GM23338 (cell line): ENCODE measurements around the gene TMPRSS9. TPM values are rescaled to one million over a fixed set of nuclear protein-coding genes. Genes with fewer than 3 reads are reported as not detected.

Experiments used
- ATAC-seq: fragments of 200-7000 bp; cut with Tn5 transposase; 3 replicates; pipeline ENCODE4 v1.9.1; 2020
- DNase-seq: peaks from one replicate; pipeline ENCODE4 v3.0.0-alpha.2; 2015; ENCODE audit warnings: low spot score
- H2AFZ ChIP-seq: fragments of 200-600 bp; sonication (generic); 2 replicates; pipeline ENCODE4 v1.8.0; 2016; ENCODE audit warnings: antibody characterized with exemption, mild to moderate bottlenecking, moderate library complexity
- H3F3A ChIP-seq: fragments of 200-600 bp; sonication (generic); replicated peaks from 2 replicates; pipeline ENCODE4 v1.8.0; 2017; ENCODE audit warnings: antibody characterized with exemption, mixed run types, low read depth
- H3K27ac ChIP-seq: fragments of 200-600 bp; sonication (generic); 2 replicates; pipeline ENCODE4 v1.6.1; 2016; ENCODE audit warnings: low read depth
- H3K27me3 ChIP-seq: fragments of 200-600 bp; sonication (generic); 2 replicates; pipeline ENCODE4 v1.8.0; 2016; ENCODE audit warnings: mild to moderate bottlenecking, mixed run types, moderate library complexity; ENCODE audit not compliant: insufficient read depth
- H3K36me3 ChIP-seq: fragments of 200-600 bp; sonication (generic); 2 replicates; pipeline ENCODE4 v1.8.0; 2016; ENCODE audit warnings: mild to moderate bottlenecking; ENCODE audit not compliant: insufficient read depth
- H3K4me1 ChIP-seq: fragments of 200-600 bp; sonication (generic); 2 replicates; pipeline ENCODE4 v1.8.0; 2016; ENCODE audit warnings: mild to moderate bottlenecking, moderate library complexity; ENCODE audit not compliant: insufficient read depth
- H3K4me2 ChIP-seq: fragments of 200-600 bp; sonication (generic); 2 replicates; pipeline ENCODE4 v1.7.1; 2017; ENCODE audit warnings: mixed run types
- H3K4me3 ChIP-seq: fragments of 200-600 bp; sonication (generic); 2 replicates; pipeline ENCODE4 v1.6.1; 2016; ENCODE audit warnings: mixed run types
- H3K79me2 ChIP-seq: fragments of 200-600 bp; sonication (generic); replicated peaks from 2 replicates; pipeline ENCODE4 v1.8.0; 2017; ENCODE audit warnings: mild to moderate bottlenecking; ENCODE audit not compliant: insufficient read depth
- H3K9me2 ChIP-seq: fragments of 200-600 bp; sonication (generic); 2 replicates; pipeline ENCODE4 v1.8.0; 2017; ENCODE audit not compliant: insufficient read depth
- H4K20me1 ChIP-seq: fragments of 200-600 bp; sonication (generic); replicated peaks from 2 replicates; pipeline ENCODE4 v1.8.0; 2017; ENCODE audit warnings: mild to moderate bottlenecking; ENCODE audit not compliant: insufficient read depth
- H3K27ac Mint-ChIP-seq: 2 replicates; pipeline ENCODE4 v1.8.0; 2020; ENCODE audit warnings: inconsistent platforms, mild to moderate bottlenecking, moderate library complexity, mixed read lengths
- H3K27me3 Mint-ChIP-seq: 3 replicates; pipeline ENCODE4 v1.8.0; 2022; ENCODE audit warnings: low read depth, mild to moderate bottlenecking, moderate library complexity, mixed read lengths, inconsistent platforms; ENCODE audit not compliant: insufficient read depth, poor library complexity
- H3K36me3 Mint-ChIP-seq: 3 replicates; pipeline ENCODE4 v1.8.0; 2021; ENCODE audit warnings: low read depth, mild to moderate bottlenecking, inconsistent platforms, moderate library complexity, mixed read lengths
- H3K4me1 Mint-ChIP-seq: 3 replicates; pipeline ENCODE4 v1.8.0; 2020; ENCODE audit warnings: mild to moderate bottlenecking, inconsistent platforms, mixed read lengths
- H3K4me3 Mint-ChIP-seq: 3 replicates; pipeline ENCODE4 v1.8.0; 2021; ENCODE audit warnings: moderate library complexity, mild to moderate bottlenecking, inconsistent platforms, mixed read lengths
- H3K9me3 Mint-ChIP-seq: 3 replicates; pipeline ENCODE4 v1.8.0; 2020; ENCODE audit warnings: moderate library complexity, mild to moderate bottlenecking, inconsistent platforms, mixed read lengths
- CREB1 ChIP-seq: fragments of 250-450 bp; sonication (Bioruptor Pico); IDR thresholded peaks from 2 replicates; pipeline ENCODE4 v1.5.0; 2020; ENCODE audit warnings: low read depth, mild to moderate bottlenecking, moderate library complexity
- EZH2phosphoT487 ChIP-seq: fragments of 200-600 bp; sonication (generic); IDR thresholded peaks from one replicate; pipeline ENCODE4 v1.8.1; 2018; ENCODE audit warnings: antibody characterized with exemption; ENCODE audit not compliant: unreplicated experiment
- STAT1 ChIP-seq: IDR thresholded peaks from one replicate; pipeline ENCODE4 v1.6.1; 2016; ENCODE audit warnings: antibody characterized with exemption; ENCODE audit not compliant: unreplicated experiment
- ZNF114 ChIP-seq: fragments of 250-450 bp; sonication (Bioruptor Pico); IDR thresholded peaks from 2 replicates; pipeline ENCODE4 v1.5.0; 2020; ENCODE audit warnings: mild to moderate bottlenecking, moderate library complexity
- ZNF331 ChIP-seq: fragments of 250-450 bp; sonication (Bioruptor Pico); IDR thresholded peaks from 2 replicates; pipeline ENCODE4 v1.5.0; 2020; ENCODE audit warnings: low read depth, mild to moderate bottlenecking, moderate library complexity
- polyA plus RNA-seq: library from polyadenylated mRNA; unstranded; fragments of >200 nt; fragmentation: Nextera tagmentation; extraction: Ambion mirVana; gene quantifications from 2 replicates; pipeline ENCODE4 v1.2.1, GENCODE V29; 2016
- total RNA-seq: library from RNA; depleted of rRNA; stranded (reverse); fragments of >200 nt; shearing (Covaris generic); gene quantifications from 2 replicates; pipeline ENCODE4 v1.2.3, GENCODE V29; 2014
- TF ChIP-seq, protein P1 (sequence below): fragments of 250-450 bp; sonication (Bioruptor Pico); IDR thresholded peaks from 2 replicates; pipeline ENCODE4 v1.5.0; 2020; ENCODE audit warnings: mild to moderate bottlenecking, moderate library complexity
- TF ChIP-seq, protein P2 (sequence below), 2 experiments: fragments of 200-600 bp in 1 of 2; sonication (generic) in 1 of 2; conservative IDR thresholded peaks; 2 replicates each; pipeline versions ENCODE4 v1.5.1 to v1.6.1; 2016 to 2017; ENCODE audit warnings: antibody characterized with exemption in 2 of 2, low read depth in 2 of 2, mild to moderate bottlenecking in 2 of 2, moderate library complexity in 1 of 2
- TF ChIP-seq, protein P3 (sequence below): IDR thresholded peaks from 2 replicates; pipeline ENCODE4 v1.6.1; 2016; ENCODE audit warnings: antibody characterized with exemption

Gene TMPRSS9
- total and polyA plus RNA-seq, 2 experiments from 2014 or later = 0.05 to 0.28 TPM

DNA sequence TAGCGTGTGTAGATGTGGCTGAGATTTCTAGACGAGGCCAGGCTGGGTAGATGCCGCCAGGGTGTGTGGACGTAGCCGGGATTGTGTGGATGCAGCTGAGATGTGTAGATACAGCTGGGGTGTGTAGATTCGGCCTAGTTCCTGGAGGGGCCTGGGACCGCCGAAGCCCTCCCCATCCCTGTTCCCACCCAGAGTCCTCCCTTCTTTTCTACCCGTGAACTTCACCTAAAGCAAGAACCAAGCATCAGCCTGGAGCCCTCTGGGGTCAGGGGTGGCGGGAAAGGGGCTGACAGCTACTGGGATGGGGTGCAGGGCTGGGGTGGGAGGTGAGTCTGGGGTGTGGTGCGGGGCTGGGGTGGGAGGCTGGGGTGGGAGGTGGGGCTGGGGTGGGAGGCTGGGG, 768 bp downstream of the TMPRSS9 start:
- peaks cover 12% of the 10 kb centered on the region for H3K27me3 Mint-ChIP-seq
- H3K27ac ChIP-seq = no peak overlapping the region
- ATAC-seq = peak; percentile 5; the same call in 1 of the 3 replicates
- H3K27ac Mint-ChIP-seq = no peak overlapping the region
- H4K20me1 ChIP-seq = no peaks in the 10 kb centered on the region
- no peaks in the 10 kb centered on the region for H3K36me3 ChIP-seq
- no peak overlapping the region for H3K4me3 ChIP-seq
- no peak for TF ChIP-seq ZNF114 (CRISPR knock-in tag)
- TF ChIP-seq, protein P1, sequence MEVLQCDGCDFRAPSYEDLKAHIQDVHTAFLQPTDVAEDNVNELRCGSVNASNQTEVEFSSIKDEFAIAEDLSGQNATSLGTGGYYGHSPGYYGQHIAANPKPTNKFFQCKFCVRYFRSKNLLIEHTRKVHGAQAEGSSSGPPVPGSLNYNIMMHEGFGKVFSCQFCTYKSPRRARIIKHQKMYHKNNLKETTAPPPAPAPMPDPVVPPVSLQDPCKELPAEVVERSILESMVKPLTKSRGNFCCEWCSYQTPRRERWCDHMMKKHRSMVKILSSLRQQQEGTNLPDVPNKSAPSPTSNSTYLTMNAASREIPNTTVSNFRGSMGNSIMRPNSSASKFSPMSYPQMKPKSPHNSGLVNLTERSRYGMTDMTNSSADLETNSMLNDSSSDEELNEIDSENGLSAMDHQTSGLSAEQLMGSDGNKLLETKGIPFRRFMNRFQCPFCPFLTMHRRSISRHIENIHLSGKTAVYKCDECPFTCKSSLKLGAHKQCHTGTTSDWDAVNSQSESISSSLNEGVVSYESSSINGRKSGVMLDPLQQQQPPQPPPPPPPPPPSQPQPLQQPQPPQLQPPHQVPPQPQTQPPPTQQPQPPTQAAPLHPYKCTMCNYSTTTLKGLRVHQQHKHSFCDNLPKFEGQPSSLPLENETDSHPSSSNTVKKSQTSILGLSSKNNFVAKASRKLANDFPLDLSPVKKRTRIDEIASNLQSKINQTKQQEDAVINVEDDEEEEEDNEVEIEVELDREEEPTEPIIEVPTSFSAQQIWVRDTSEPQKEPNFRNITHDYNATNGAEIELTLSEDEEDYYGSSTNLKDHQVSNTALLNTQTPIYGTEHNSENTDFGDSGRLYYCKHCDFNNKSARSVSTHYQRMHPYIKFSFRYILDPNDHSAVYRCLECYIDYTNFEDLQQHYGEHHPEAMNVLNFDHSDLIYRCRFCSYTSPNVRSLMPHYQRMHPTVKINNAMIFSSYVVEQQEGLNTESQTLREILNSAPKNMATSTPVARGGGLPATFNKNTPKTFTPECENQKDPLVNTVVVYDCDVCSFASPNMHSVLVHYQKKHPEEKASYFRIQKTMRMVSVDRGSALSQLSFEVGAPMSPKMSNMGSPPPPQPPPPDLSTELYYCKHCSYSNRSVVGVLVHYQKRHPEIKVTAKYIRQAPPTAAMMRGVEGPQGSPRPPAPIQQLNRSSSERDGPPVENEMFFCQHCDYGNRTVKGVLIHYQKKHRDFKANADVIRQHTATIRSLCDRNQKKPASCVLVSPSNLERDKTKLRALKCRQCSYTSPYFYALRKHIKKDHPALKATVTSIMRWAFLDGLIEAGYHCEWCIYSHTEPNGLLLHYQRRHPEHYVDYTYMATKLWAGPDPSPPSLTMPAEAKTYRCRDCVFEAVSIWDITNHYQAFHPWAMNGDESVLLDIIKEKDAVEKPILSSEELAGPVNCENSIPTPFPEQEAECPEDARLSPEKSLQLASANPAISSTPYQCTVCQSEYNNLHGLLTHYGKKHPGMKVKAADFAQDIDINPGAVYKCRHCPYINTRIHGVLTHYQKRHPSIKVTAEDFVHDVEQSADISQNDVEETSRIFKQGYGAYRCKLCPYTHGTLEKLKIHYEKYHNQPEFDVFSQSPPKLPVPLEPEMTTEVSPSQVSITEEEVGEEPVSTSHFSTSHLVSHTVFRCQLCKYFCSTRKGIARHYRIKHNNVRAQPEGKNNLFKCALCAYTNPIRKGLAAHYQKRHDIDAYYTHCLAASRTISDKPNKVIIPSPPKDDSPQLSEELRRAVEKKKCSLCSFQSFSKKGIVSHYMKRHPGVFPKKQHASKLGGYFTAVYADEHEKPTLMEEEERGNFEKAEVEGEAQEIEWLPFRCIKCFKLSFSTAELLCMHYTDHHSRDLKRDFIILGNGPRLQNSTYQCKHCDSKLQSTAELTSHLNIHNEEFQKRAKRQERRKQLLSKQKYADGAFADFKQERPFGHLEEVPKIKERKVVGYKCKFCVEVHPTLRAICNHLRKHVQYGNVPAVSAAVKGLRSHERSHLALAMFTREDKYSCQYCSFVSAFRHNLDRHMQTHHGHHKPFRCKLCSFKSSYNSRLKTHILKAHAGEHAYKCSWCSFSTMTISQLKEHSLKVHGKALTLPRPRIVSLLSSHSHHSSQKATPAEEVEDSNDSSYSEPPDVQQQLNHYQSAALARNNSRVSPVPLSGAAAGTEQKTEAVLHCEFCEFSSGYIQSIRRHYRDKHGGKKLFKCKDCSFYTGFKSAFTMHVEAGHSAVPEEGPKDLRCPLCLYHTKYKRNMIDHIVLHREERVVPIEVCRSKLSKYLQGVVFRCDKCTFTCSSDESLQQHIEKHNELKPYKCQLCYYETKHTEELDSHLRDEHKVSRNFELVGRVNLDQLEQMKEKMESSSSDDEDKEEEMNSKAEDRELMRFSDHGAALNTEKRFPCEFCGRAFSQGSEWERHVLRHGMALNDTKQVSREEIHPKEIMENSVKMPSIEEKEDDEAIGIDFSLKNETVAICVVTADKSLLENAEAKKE (CRISPR knock-in tag) = no peak
- no peaks in the 10 kb centered on the region for H3K79me2 ChIP-seq
- no peak overlapping the region for H2AFZ ChIP-seq
- no peak overlapping the region for H3K4me2 ChIP-seq
- H3K9me3 Mint-ChIP-seq = no peaks in the 10 kb centered on the region; the same call in 2 of the 3 replicates
- no peaks in the 10 kb centered on the region for H3K36me3 Mint-ChIP-seq
- H3K27me3 ChIP-seq = no peaks in the 10 kb centered on the region
- peaks cover 4% of the 10 kb centered on the region; the same call in 1 of the 2 replicates for H3F3A ChIP-seq
- H3K9me2 ChIP-seq = no peaks in the 10 kb centered on the region
- peaks cover 5% of the 10 kb centered on the region for H3K4me1 Mint-ChIP-seq
- peak overlapping the region; percentile 30; the same call in 2 of the 3 replicates for H3K4me3 Mint-ChIP-seq
- no peak for DNase-seq
- no peaks in the 10 kb centered on the region; the same call in 1 of the 2 replicates for H3K4me1 ChIP-seq

DNA sequence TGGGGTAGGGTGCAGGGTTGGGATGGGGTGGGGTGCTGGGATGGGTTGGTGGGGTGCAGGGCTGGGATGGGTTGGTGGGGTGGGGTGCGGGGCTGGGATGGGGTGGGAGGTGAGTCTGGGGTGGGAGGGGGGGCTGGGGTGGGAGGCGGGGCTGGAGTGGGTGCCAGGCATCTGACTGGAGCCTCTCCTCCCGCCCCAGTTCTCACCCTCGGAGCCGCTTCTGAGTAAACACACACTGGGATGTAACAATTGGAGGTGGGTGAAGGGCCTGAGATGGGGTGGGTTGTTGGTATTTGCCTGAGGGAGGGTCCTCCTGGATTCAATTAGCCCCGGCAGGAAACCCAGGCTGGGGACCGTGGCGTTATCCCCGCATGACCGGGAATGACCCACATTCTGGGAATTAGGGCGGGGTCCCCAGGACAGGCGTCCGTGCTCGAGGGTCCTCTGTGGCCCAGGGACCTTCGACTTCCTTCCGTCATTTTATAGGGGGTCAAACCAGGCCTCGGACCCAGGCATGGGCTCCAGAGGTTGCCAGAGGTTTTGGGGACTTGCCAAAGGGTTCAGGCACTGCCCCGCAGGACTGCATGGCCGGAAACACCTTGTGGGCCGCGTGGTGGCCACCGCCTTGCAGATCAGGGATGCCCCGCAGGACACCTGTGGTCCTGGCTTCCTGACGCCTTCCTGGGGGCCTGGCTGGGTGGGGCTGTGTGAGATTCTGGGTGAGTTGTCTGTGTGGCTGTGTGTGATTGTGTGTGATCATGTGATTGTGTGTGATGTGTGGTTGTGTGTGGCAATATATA, 1.4 kb downstream of the TMPRSS9 start:
- Histone ChIP-seq H3F3A (peaks cover 4% of the 10 kb centered on the region; the same call in 1 of the 2 replicates), H4K20me1 (no peaks in the 10 kb centered on the region), H3K79me2 (no peaks in the 10 kb centered on the region), H3K4me1 (no peaks in the 10 kb centered on the region; the same call in 1 of the 2 replicates), H3K4me2 (no peak overlapping the region), H2AFZ (no peak overlapping the region), H3K36me3 (no peaks in the 10 kb centered on the region), H3K27me3 (no peaks in the 10 kb centered on the region), H3K9me2 (no peaks in the 10 kb centered on the region), H3K4me3 (no peak overlapping the region), H3K27ac (no peak overlapping the region)
- ATAC-seq (peak; percentile 32), DNase-seq (no peak)
- Mint-ChIP-seq H3K4me3 (no peak overlapping the region), H3K4me1 (peaks cover 5% of the 10 kb centered on the region), H3K27ac (no peak overlapping the region), H3K27me3 (peaks cover 12% of the 10 kb centered on the region), H3K36me3 (no peaks in the 10 kb centered on the region), H3K9me3 (no peaks in the 10 kb centered on the region; the same call in 2 of the 3 replicates)
- TF ChIP-seq ZNF331 (CRISPR knock-in tag) = no peak
- no peak for TF ChIP-seq STAT1
- no peak for TF ChIP-seq CREB1 (CRISPR knock-in tag)
- TF ChIP-seq, protein P2, sequence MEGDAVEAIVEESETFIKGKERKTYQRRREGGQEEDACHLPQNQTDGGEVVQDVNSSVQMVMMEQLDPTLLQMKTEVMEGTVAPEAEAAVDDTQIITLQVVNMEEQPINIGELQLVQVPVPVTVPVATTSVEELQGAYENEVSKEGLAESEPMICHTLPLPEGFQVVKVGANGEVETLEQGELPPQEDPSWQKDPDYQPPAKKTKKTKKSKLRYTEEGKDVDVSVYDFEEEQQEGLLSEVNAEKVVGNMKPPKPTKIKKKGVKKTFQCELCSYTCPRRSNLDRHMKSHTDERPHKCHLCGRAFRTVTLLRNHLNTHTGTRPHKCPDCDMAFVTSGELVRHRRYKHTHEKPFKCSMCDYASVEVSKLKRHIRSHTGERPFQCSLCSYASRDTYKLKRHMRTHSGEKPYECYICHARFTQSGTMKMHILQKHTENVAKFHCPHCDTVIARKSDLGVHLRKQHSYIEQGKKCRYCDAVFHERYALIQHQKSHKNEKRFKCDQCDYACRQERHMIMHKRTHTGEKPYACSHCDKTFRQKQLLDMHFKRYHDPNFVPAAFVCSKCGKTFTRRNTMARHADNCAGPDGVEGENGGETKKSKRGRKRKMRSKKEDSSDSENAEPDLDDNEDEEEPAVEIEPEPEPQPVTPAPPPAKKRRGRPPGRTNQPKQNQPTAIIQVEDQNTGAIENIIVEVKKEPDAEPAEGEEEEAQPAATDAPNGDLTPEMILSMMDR (conservative IDR thresholded peaks at IDR 0.05; ENCODE audit: low read depth in 2 of 2) = no peak
- TF ChIP-seq ZNF114 (CRISPR knock-in tag) = no peak
- TF ChIP-seq, protein P3, sequence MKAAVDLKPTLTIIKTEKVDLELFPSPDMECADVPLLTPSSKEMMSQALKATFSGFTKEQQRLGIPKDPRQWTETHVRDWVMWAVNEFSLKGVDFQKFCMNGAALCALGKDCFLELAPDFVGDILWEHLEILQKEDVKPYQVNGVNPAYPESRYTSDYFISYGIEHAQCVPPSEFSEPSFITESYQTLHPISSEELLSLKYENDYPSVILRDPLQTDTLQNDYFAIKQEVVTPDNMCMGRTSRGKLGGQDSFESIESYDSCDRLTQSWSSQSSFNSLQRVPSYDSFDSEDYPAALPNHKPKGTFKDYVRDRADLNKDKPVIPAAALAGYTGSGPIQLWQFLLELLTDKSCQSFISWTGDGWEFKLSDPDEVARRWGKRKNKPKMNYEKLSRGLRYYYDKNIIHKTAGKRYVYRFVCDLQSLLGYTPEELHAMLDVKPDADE = no peak
- no peak for TF ChIP-seq EZH2phosphoT487
